Uterus (tissue), 4 donors: ENCODE data around the gene NINL. TPM values are rescaled to one million over a fixed set of nuclear protein-coding genes. Genes with fewer than 3 reads are reported as not detected.
"Not testable (repeated sequence)": the region's sequence is repeated elsewhere in the genome, so short reads cannot be mapped to it uniquely, and the experiment has no call there.

ENCODE experiments used
- DNase-seq, 2 donors: peaks; one replicate each; pipeline ENCODE4 v3.0.0-alpha.2; 2019 to 2020
- H3K27ac ChIP-seq, 2 donors: fragments of 200-600 bp; sonication (generic); 1 replicate in 1 of 2; 2 replicates in 1 of 2; pipeline ENCODE4 v1.5.1; 2016 to 2018
- H3K27me3 ChIP-seq, 2 donors: fragments of 200-600 bp; sonication (generic); one replicate each; pipeline ENCODE4 v1.5.1; 2018 to 2019; ENCODE audit warnings: control low read depth in 1 of 2
- H3K36me3 ChIP-seq, 2 donors: fragments of 200-600 bp; sonication (generic); one replicate each; pipeline ENCODE4 v1.5.1; 2019; ENCODE audit warnings: control low read depth in 1 of 2
- H3K4me1 ChIP-seq, 2 donors: fragments of 200-600 bp; sonication (generic); one replicate each; pipeline ENCODE4 v1.5.1; 2018 to 2019; ENCODE audit warnings: control low read depth in 1 of 2
- H3K4me3 ChIP-seq, 2 donors: fragments of 200-600 bp; sonication (generic); 1 replicate in 1 of 2; 2 replicates in 1 of 2; pipeline ENCODE4 v1.5.1; 2018 to 2019; ENCODE audit warnings: mild to moderate bottlenecking in 1 of 2
- H3K9me3 ChIP-seq, 2 donors: fragments of 200-600 bp; sonication (generic); one replicate each; pipeline ENCODE4 v1.5.1; 2019; ENCODE audit warnings: control low read depth in 1 of 2
- POLR2A ChIP-seq, 2 donors: fragments of 450-650 bp; IDR thresholded peaks; one replicate each; pipeline ENCODE4 v1.6.1; 2016; ENCODE audit warnings: antibody characterized with exemption in 2 of 2, mild to moderate bottlenecking in 1 of 2, moderate library complexity in 1 of 2
- intact Hi-C: fragments of 100-400 bp; cut with DNase I; formaldehyde crosslinking; loops from one replicate; pipeline ENCODE4 v1.15.1; 2023; ENCODE audit warnings: low total_unique reads
- total RNA-seq, 4 donors: library from RNA; depleted of rRNA in 3 of 4; stranded (reverse); fragments of >200 nt in 3 of 4; gene quantifications; one replicate each; pipeline versions ENCODE4 v1.1.0 to v1.2.4, GENCODE V29; 2014 to 2023
- TF ChIP-seq, protein P1 (sequence below), 4 experiments: fragments of 200-600 bp in 2 of 4; fragments of 450-650 bp in 2 of 4; sonication (generic) in 2 of 4; IDR thresholded peaks; one replicate each; pipeline ENCODE4 v1.5.1; 2016 to 2019; ENCODE audit warnings: antibody characterized with exemption in 4 of 4, mild to moderate bottlenecking in 2 of 4, moderate library complexity in 1 of 4
- donor health status: DM: yes; HTN: yes; CAD: no.

The NINL gene
- total RNA-seq, 4 donors from 2014 or later: 5.0 to 22.3 (median 14.7) TPM

DNA sequence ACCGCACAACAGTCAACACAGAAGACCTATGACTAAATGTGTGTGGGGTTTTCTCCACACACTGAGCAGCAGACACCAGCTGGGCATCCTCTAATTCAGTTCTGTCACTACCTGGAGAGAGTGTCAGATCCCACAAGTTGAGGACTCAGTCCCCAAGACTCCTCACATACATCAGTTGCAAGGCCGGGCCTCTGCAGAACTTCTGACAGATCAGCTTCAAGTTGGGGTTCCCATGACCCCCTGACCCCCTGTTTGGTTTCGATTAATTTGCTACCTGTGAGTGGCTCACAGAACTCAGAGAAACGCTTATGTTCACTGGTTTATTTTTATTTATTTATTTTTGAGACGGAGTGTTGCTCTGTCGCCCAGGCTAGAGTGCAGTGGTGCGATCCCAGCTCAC is 3.2 kb upstream of the NINL start:
- no peaks in the 10 kb centered on the region for H3K4me1 ChIP-seq
- no peak overlapping the region for H3K4me3 ChIP-seq
- no peaks in the 10 kb centered on the region for H3K27me3 ChIP-seq
- no peak overlapping the region for H3K27ac ChIP-seq
- TF ChIP-seq POLR2A (IDR thresholded peaks at IDR 0.05): no peak
- TF ChIP-seq, protein P1, sequence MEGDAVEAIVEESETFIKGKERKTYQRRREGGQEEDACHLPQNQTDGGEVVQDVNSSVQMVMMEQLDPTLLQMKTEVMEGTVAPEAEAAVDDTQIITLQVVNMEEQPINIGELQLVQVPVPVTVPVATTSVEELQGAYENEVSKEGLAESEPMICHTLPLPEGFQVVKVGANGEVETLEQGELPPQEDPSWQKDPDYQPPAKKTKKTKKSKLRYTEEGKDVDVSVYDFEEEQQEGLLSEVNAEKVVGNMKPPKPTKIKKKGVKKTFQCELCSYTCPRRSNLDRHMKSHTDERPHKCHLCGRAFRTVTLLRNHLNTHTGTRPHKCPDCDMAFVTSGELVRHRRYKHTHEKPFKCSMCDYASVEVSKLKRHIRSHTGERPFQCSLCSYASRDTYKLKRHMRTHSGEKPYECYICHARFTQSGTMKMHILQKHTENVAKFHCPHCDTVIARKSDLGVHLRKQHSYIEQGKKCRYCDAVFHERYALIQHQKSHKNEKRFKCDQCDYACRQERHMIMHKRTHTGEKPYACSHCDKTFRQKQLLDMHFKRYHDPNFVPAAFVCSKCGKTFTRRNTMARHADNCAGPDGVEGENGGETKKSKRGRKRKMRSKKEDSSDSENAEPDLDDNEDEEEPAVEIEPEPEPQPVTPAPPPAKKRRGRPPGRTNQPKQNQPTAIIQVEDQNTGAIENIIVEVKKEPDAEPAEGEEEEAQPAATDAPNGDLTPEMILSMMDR (IDR thresholded peaks at IDR 0.05): no peak
- no peaks in the 10 kb centered on the region for H3K9me3 ChIP-seq
- H3K36me3 ChIP-seq: no peaks in the 10 kb centered on the region
- DNase-seq: no peak
- intact Hi-C loops: no loop called here

DNA sequence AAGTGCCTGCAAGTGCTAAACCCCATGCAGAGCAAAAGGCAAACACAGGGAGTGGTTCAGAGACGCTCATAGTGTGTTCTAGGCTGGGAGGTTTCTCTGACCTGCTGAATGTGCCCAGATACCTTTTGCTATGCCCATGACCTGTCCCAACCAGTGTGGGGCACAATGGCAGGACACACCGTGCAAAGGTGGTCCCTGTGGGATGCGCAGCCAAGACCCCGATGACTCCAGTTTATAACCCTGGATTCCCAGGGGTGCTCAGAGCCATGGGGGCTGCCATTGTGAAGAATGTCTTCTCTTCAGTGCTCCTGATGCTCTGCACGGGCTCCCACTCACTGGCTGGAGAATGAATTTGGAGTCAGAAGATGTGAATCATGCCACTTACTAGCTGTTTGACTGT is 2.2 kb upstream of the NINL start:
- H3K4me1 ChIP-seq: no peaks in the 10 kb centered on the region
- TF ChIP-seq, protein P1 (IDR thresholded peaks at IDR 0.05): no peak
- no peak for TF ChIP-seq POLR2A (IDR thresholded peaks at IDR 0.05)
- no peaks in the 10 kb centered on the region for H3K36me3 ChIP-seq
- no peaks in the 10 kb centered on the region for H3K27me3 ChIP-seq
- H3K9me3 ChIP-seq: no peaks in the 10 kb centered on the region
- H3K4me3 ChIP-seq: no peak overlapping the region
- DNase-seq: no peak
- intact Hi-C loops: no loop called here
- no peak overlapping the region for H3K27ac ChIP-seq

DNA sequence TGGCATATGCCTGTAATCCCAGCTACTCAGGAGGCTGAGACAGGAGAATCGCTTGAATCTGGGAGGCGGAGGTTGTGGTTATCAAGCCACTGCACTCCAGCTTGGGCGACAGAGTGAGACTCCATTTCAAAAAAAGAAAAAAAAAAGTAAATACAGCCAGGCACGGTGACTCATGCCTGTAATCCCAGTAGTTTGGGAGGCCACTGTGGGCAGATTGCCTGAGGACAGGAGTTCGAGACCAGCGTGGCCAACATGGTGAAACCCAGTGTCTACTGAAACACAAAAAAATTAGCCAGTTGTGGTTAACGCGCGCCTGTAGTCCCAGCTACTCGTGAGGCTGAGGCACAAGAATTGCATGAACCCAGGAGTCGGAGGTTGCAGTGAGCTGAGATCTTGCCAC is 1.5 kb upstream of the NINL start:
- Histone ChIP-seq H3K36me3 (no peaks in the 10 kb centered on the region), H3K4me1 (no peaks in the 10 kb centered on the region), H3K27ac (no peak overlapping the region), H3K27me3 (no peaks in the 10 kb centered on the region), H3K4me3 (no peak overlapping the region), H3K9me3 (no peaks in the 10 kb centered on the region)
- TF ChIP-seq, protein P1 (IDR thresholded peaks at IDR 0.05): no peak
- TF ChIP-seq POLR2A (IDR thresholded peaks at IDR 0.05): no peak
- intact Hi-C loops: no loop called here
- DNase-seq: no peak

DNA sequence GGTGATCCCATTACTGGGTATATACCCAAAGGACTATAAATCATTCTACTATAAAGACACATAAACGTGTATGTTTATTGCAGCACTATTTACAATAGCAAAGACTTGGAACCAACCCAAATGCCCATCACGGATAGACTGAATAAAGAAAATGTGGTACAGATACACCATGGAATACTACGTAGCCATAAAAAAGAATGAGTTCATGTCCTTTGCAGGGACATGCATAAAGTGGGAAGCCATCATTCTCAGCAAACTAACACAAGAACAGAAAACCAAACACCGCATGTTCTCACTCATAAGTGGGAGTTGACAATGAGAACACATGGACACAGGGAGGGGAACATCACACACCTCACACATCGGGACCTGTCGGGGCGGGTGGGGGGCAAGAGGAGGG is 1.7 kb downstream of the NINL start:
- H3K4me3 ChIP-seq, H3K4me1 ChIP-seq, intact Hi-C loops: not testable (repeated sequence)

DNA sequence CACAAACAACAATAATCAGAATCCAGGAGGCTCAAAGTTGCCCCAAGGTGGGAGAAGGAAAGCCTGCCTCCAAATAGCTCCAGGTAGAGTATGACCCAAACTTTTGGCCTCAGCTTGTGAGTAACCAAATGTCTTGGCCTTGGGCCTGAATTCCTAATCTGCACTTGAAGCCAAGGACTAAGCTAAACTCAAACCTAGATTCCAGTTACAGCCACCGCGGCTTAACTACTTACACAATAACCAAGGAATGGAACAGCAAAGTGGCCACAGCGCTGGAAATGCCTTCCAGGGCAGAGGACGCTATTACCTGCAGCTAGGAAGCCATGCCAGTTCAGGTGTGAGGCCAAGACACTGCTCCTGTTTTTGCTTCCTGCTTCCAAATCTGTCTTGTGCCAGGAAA is 4.6 kb downstream of the NINL start:
- intact Hi-C loops: no loop called here
- Histone ChIP-seq H3K36me3 (no peaks in the 10 kb centered on the region), H3K27ac (no peak overlapping the region), H3K9me3 (no peaks in the 10 kb centered on the region), H3K4me1 (no peaks in the 10 kb centered on the region), H3K4me3 (no peak overlapping the region), H3K27me3 (no peaks in the 10 kb centered on the region)
- no peak for TF ChIP-seq POLR2A (IDR thresholded peaks at IDR 0.05)
- TF ChIP-seq, protein P1 (IDR thresholded peaks at IDR 0.05): no peak
- DNase-seq: no peak

More for the DNA sequence above, 1.7 kb downstream of the NINL start:
- DNase-seq, H3K9me3 ChIP-seq, H3K27me3 ChIP-seq, H3K27ac ChIP-seq, H3K36me3 ChIP-seq: not testable (repeated sequence)

DNA sequence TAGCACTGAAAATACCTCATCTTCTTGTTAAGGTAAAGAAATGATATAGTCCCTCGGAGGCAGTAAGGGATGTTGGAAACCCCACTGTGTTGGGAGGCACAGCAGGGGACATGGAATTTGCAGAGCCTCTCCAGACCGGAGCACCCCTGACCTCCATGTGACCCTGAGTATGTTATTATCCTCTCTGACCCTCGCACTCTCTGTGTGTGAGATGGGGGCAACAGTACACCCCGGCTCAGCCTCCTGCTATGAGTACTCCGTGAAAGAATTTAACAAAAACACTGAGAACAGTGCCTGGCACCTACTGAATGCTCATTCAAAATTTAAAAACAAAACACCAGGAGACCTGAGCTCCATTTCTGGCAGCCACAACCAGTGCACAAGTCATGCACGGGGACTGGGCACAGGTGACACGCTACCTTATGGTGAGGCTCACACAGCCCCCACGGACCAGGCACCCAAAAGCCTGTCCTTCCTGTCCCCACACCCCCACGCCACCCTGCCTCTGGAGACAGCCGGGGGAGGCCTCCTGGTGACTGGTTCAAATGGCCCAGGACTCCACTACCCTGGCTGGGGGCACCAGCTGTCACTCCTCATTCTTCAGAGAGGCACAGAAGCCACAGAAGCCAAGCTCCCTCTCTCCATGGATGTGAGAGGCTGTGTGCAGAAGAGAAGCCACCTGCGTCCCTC is 6.1 kb downstream of the NINL start:
- H3K9me3 ChIP-seq: no peaks in the 10 kb centered on the region
- H3K4me3 ChIP-seq: no peak overlapping the region
- H3K27me3 ChIP-seq: no peaks in the 10 kb centered on the region
- no peak for DNase-seq
- TF ChIP-seq POLR2A (IDR thresholded peaks at IDR 0.05): no peak
- TF ChIP-seq, protein P1 (IDR thresholded peaks at IDR 0.05): no peak
- intact Hi-C loops: no loop called here
- H3K4me1 ChIP-seq: no peaks in the 10 kb centered on the region
- no peaks in the 10 kb centered on the region for H3K36me3 ChIP-seq
- H3K27ac ChIP-seq: no peak overlapping the region
